Activated T-cell treated with anti-CD3 and anti-CD28 coated beads, Interleukin-2, amount 50 U/mL, for 72 hours (primary cell): ENCODE data around the gene POLD2. TPM values are rescaled to one million over a fixed set of nuclear protein-coding genes. Genes with fewer than 3 reads are reported as not detected.

Experiments
- ATAC-seq, 2 donors: fragments of 150-1000 bp; cut with Tn5 transposase; replicated peaks in 1 of 2; 2 replicates each; pipeline ENCODE4 v1.10.0; 2021; ENCODE audit warnings: moderate library complexity in 2 of 2, mild to moderate bottlenecking in 1 of 2
- DNase-seq, 2 donors: peaks; one replicate each; pipeline ENCODE4 v3.0.0; 2021 to 2022; ENCODE audit warnings: mixed read lengths in 1 of 2
- H3K27ac Mint-ChIP-seq: one replicate; pipeline ENCODE4 v1.8.0; 2022; ENCODE audit warnings: mild to moderate bottlenecking, moderate library complexity, mixed read lengths
- H3K27me3 Mint-ChIP-seq: one replicate; pipeline ENCODE4 v1.8.0; 2022; ENCODE audit warnings: low read depth, mixed read lengths
- H3K36me3 Mint-ChIP-seq, 2 donors: one replicate each; pipeline ENCODE4 v1.8.0; 2022; ENCODE audit warnings: mixed read lengths in 2 of 2, mild to moderate bottlenecking in 1 of 2; ENCODE audit not compliant: insufficient read depth in 2 of 2
- H3K4me1 Mint-ChIP-seq: one replicate; pipeline ENCODE4 v1.8.0; 2022; ENCODE audit warnings: low read depth, mixed read lengths
- H3K4me3 Mint-ChIP-seq, 2 donors: one replicate each; pipeline ENCODE4 v1.8.0; 2022; ENCODE audit warnings: mild to moderate bottlenecking in 2 of 2, mixed read lengths in 2 of 2, moderate library complexity in 2 of 2
- H3K9me3 Mint-ChIP-seq, 2 donors: one replicate each; pipeline ENCODE4 v1.8.0; 2022; ENCODE audit warnings: mixed read lengths in 2 of 2
- total RNA-seq, 2 donors: library from RNA; stranded (reverse); gene quantifications; one replicate each; pipeline ENCODE4 v1.2.3, GENCODE V29; 2022

Gene POLD2
- total RNA-seq, 2 donors from 2014 or later: 101 to 138 TPM

GRCh38 chr7:44110719-44111635 lies 12.4 kb downstream of the POLD2 start:
- no peaks in the 10 kb centered on the region for H3K36me3 Mint-ChIP-seq
- no peak overlapping the region for H3K4me3 Mint-ChIP-seq
- no peaks in the 10 kb centered on the region for H3K9me3 Mint-ChIP-seq
- ATAC-seq: no peak
- no peak overlapping the region for H3K27ac Mint-ChIP-seq
- no peak for DNase-seq
- H3K27me3 Mint-ChIP-seq: no peaks in the 10 kb centered on the region
- peaks cover 4% of the 10 kb centered on the region for H3K4me1 Mint-ChIP-seq

GRCh38 chr7:44109991-44110390 lies 13.4 kb downstream of the POLD2 start:
- peaks cover 12% of the 10 kb centered on the region for H3K4me1 Mint-ChIP-seq
- DNase-seq (no peak), ATAC-seq (no peak)
- H3K36me3 Mint-ChIP-seq: no peaks in the 10 kb centered on the region
- H3K9me3 Mint-ChIP-seq: no peaks in the 10 kb centered on the region
- H3K27ac Mint-ChIP-seq: no peak overlapping the region
- H3K4me3 Mint-ChIP-seq: no peak overlapping the region
- H3K27me3 Mint-ChIP-seq: no peaks in the 10 kb centered on the region

DNA sequence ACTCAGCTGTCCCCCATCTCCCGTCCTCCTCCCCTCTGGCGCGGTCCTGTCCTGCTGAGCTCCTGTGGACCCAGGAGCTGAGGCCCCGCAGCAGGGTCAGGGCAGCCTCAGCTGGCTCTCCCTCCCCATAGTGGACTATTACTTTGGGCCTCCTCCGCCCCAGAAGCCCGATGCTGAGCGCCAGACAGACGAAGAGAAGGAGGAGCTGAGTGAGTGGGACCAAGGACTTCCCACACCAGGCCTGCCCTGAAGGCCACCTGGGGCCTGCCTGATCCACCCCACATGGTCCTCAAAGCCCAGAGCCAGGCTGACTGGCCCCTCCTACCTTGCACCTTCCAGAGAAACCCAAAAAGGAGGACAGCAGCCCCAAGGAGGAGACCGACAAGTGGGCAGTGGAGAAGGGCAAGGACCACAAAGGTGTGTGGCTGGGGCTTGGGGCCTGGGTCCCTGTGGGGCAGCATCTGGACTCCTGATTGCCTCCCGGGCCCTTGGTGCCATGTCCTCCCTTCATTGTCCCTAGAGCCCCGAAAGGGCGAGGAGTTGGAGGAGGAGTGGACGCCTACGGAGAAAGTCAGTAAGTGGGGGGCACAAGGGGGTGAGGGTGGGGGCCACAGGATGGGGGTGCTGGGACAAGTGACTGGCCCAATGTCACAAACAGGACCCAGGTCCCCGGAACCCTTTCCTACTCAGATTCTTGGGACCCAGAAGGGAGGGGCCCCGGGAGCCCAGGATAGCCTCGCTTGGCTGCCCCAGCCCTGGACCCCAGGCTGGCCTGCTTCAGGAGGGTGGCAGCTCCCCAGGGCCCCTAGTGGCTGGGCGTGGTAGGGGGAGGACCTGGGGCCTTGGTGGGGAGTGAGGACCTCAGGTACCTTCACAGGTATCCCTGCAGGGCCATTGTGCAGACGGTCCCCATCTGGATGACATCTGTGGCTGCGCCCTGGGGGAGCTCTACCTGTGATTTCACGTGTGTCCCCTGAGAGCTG lies 14.3 kb downstream of the POLD2 start:
- Mint-ChIP-seq H3K27ac (no peak overlapping the region), H3K27me3 (no peaks in the 10 kb centered on the region), H3K9me3 (no peaks in the 10 kb centered on the region), H3K4me3 (no peak overlapping the region), H3K4me1 (peaks cover 12% of the 10 kb centered on the region), H3K36me3 (no peaks in the 10 kb centered on the region)
- ATAC-seq (no peak), DNase-seq (no peak)

DNA sequence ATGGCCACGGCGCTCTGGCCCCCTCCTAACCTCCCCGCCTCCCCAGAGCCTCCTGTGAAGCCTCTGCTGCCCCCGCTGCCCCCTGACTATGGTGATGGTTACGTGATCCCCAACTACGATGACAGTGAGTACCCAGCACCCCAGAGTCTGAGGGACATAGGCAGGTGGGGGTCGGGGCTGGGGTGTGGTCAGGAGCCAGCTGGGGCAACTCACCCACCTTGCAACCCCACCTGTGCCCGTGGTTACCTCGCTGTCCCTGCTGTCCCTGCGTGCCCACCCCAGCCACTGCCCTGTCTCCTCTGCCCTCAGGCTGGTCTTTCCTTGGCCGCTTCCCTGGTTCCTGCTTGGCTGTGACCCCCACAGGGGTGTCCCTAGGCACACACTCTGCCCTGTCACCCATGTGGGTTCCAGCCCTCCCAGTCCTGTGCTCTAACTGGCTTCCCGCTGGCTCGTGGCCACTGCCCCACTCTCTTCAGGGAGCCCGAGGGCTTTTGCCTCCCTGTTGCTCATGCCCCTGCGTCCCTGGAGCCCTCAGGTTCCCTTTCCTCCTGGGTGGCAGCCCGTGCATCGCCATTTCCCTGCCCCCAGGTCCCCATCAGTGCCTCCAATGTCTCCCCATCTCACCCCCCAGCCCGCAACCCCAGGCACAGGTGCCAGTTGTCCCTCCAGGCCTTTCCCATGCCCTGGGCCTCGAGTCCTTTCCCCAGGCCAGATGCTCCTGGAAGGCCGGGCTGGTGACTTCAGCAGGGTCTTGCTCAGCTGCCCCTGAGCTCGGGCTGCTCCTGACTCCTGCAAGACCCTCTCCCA lies 15.2 kb downstream of the POLD2 start:
- ATAC-seq (no peak), DNase-seq (no peak)
- no peaks in the 10 kb centered on the region for H3K36me3 Mint-ChIP-seq
- H3K27ac Mint-ChIP-seq: no peak overlapping the region
- H3K4me1 Mint-ChIP-seq: peaks cover 12% of the 10 kb centered on the region
- no peak overlapping the region for H3K4me3 Mint-ChIP-seq
- H3K27me3 Mint-ChIP-seq: no peaks in the 10 kb centered on the region
- H3K9me3 Mint-ChIP-seq: no peaks in the 10 kb centered on the region

GRCh38 chr7:44107116-44107960 lies 16.0 kb downstream of the POLD2 start:
- H3K27ac Mint-ChIP-seq: no peak overlapping the region

GRCh38 chr7:44106311-44107065 lies 16.9 kb downstream of the POLD2 start:
- Mint-ChIP-seq H3K4me3 (no peak overlapping the region), H3K27me3 (no peaks in the 10 kb centered on the region), H3K36me3 (no peaks in the 10 kb centered on the region), H3K9me3 (no peaks in the 10 kb centered on the region), H3K27ac (no peak overlapping the region), H3K4me1 (peaks cover 12% of the 10 kb centered on the region)
- no peak for ATAC-seq
- DNase-seq: no peak

More at GRCh38 chr7:44107116-44107960, 16.0 kb downstream of the POLD2 start:
- H3K36me3 Mint-ChIP-seq: no peaks in the 10 kb centered on the region
- ATAC-seq (no peak), DNase-seq (no peak)
- no peak overlapping the region for H3K4me3 Mint-ChIP-seq
- peaks cover 12% of the 10 kb centered on the region for H3K4me1 Mint-ChIP-seq
- H3K9me3 Mint-ChIP-seq: no peaks in the 10 kb centered on the region
- H3K27me3 Mint-ChIP-seq: no peaks in the 10 kb centered on the region

GRCh38 chr7:44105832-44106231 lies 17.5 kb downstream of the POLD2 start:
- H3K9me3 Mint-ChIP-seq: no peaks in the 10 kb centered on the region

DNA sequence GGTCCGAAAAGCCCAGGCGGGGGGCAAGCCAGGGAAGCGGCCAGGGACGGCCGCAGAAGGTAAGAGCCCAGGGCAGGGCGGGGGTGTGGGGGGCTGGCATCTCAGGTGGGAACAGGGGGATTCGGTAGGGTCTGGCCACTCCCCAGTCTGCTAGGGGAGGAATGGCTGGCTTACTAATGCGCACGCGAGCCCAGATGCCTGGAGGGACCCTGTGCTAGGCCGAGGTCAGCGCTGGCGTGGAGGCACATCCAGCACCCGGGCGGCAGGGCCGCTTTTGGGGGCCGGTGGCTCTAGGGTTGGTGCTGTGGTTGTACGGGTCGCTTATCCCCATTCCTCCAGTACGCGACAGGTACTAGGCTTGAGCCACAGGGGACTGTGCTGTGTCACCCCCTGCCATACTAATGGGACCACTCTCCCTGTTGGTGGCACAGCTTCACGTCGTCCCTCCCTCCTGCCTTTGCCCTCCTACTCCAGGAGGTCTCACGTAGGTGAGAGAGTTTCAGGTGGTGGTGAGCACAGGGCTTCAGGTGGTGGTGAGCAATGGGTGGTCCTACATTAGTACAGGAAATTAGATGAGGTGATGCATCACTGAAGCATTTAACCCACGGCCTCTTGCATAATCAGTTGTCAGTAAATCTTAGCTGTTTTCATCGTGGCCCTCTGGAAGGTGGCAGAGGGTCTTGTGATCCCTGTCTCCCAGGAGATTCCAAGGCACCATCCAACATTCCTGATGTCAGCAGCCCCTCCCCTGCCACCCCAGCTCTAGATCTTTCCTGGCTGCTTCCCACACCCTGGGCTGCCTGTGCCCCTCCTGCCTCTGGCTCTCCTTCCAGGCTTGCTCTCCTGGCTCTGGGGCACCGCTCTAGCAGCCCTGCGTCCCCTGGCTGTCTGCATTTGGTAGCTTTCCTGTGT lies 18.2 kb downstream of the POLD2 start:
- ATAC-seq (peak; percentile 30), DNase-seq (no peak)
- Mint-ChIP-seq H3K27ac (no peak overlapping the region), H3K27me3 (no peaks in the 10 kb centered on the region), H3K36me3 (no peaks in the 10 kb centered on the region), H3K9me3 (no peaks in the 10 kb centered on the region), H3K4me1 (peaks cover 12% of the 10 kb centered on the region), H3K4me3 (peak overlapping the region; percentile 65 to 77)

More at GRCh38 chr7:44105832-44106231, 17.5 kb downstream of the POLD2 start:
- Mint-ChIP-seq H3K36me3 (no peaks in the 10 kb centered on the region), H3K27ac (no peak overlapping the region), H3K4me3 (peak overlapping the region; percentile 65), H3K27me3 (no peaks in the 10 kb centered on the region), H3K4me1 (peaks cover 12% of the 10 kb centered on the region)
- no peak for ATAC-seq
- no peak for DNase-seq

DNA sequence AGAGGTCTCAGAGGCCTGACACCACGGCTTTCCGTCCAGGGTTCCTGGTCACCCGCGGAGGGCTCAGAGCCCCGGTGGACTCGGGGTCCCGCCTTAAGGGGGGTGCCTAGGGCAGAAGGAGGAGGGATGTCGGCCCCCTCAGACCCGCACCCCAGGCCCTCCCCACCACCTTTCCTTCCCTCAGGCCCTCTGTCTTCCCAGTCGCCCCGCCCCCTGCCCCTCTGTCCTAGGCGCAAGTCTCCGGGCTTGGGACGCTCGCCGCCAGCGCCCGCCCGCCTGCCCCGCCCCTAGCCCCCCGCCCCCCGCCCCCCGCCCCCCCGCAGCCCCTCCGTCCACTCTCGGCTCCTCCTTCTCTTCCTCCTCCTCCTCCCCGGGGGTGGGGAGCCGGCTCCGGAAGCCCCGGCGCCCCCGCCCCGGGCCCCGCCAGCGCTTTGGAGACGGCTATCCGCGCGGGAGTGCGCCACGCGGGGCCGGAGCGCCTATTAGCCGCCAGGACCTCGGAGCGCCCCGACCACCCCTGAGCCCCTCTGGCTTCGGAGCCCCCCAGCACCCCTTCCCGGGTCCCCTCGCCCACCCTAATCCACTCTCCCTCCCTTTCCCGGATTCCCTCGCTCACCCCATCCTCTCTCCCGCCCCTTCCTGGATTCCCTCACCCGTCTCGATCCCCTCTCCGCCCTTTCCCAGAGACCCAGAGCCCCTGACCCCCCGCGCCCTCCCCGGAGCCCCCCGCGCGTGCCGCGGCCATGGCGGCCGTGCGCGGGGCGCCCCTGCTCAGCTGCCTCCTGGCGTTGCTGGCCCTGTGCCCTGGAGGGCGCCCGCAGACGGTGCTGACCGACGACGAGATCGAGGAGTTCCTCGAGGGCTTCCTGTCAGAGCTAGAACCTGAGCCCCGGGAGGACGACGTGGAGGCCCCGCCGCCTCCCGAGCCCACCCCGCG lies 19.2 kb downstream of the POLD2 start, which contains the start of gene AEBP1:
AEBP1 (plus strand) TSS at position 423 of the 937 bp plus-strand sequence; CDS start at position 744, 321 bp downstream.
- Mint-ChIP-seq H3K9me3 (no peaks in the 10 kb centered on the region), H3K27me3 (no peaks in the 10 kb centered on the region), H3K27ac (no peak within 1 kb of the TSS), H3K4me3 (peak within 1 kb of the TSS; percentile 67 to 77), H3K36me3 (no peaks in the 10 kb centered on the region), H3K4me1 (peaks cover 12% of the 10 kb centered on the region)
- peak; percentile 78 to 84 for ATAC-seq
- peak; percentile 64 to 65 for DNase-seq

DNA sequence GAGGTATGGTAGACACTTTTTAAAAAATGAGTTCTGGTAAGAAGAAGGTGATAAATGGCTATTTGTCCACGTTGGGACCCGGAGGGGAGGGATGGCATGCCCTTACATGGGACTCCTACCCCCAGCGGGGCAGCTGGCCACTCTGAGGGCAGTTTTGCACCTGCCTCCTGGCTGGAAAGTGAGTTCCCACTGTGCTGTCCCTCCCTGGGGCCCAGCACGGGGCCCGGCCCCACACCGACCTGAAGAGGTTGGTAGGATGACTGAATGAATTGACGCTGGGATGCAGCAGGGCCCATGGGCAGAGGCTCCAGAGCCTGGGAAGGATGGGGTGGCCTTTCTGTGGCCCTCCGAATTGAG lies 19.8 kb downstream of the POLD2 start:
- ATAC-seq (no peak), DNase-seq (no peak)
- Mint-ChIP-seq H3K27me3 (no peaks in the 10 kb centered on the region), H3K4me3 (peak overlapping the region; percentile 43 to 67), H3K36me3 (no peaks in the 10 kb centered on the region), H3K4me1 (peaks cover 12% of the 10 kb centered on the region), H3K9me3 (no peaks in the 10 kb centered on the region), H3K27ac (no peak overlapping the region)
